ENCODE results near the gene OCRL. TPM values are rescaled to one million over a fixed set of nuclear protein-coding genes. Genes with fewer than 3 reads are reported as not detected.

Gene OCRL
- 14.5 and 16.3 TPM in 2 replicates for total RNA-seq

DNA sequence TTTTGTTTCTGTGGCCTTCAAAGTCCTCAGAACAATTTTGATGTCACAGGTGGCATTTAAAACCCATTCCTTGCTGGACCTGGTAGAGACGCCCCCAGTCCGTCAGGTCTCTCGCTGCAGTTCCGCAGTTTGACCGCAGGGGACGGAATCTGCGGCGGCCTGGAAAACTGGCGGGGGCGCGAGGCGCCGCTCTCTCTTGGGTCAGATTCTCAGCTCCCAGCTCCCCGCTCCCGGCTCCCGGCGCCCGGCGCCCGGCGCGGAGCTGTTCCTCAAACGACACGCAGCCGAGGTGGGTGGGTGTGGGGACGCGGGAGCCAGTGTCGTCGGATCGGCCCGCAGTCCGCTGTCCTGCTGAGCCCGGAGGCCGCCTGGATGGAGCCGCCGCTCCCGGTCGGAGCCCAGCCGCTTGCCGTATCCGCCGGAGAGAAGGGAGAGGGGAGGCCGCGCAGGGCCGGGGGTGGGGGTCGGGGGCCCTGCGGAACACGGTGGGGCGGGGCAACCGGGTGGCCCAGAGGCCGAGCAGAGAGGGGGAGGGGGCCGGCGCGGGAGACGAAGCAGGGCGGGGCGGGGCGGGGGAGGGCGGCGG, at the start of gene OCRL:
OCRL (plus strand) TSS at position 192 of the 586 bp plus-strand sequence; CDS start at position 373, 181 bp downstream.

GRCh38 chrX:129523079-129523911, 16.8 kb upstream of the OCRL start, which contains the start of gene SMARCA1:
SMARCA1 (minus strand) TSS chrX:129523490; CDS start chrX:129523370, 120 bp downstream.

Small RNA genes lying within 50 kb of the gene (small RNA-seq; reads per million reads assigned to genes)
- not detected for gene RF01169

Other genes starting within 250 kb of the OCRL start
- gene SMARCA1, start 16.8 kb upstream of the OCRL start, total RNA-seq: 48.7 and 92.3 TPM in 2 replicates
- 0.11 TPM in 1 of 2 replicates, not detected in the other for gene APLN, start 114.7 kb downstream of the OCRL start, total RNA-seq
- 0.43 and 5.1 TPM in 2 replicates for gene XPNPEP2, start 198.7 kb downstream of the OCRL start, total RNA-seq
- gene SASH3, start 239.7 kb downstream of the OCRL start, total RNA-seq: not detected in 2 replicates